LNCaP clone FGC (cell line): ENCODE data around the gene C9orf40.
A peak's percentile ranks its signal among the peaks of the same experiment; 100 is the strongest.

ENCODE experiments used
- DNase-seq: peaks from one replicate; pipeline ENCODE4 v3.0.0-alpha.2; 2011; ENCODE audit warnings: low read depth
- H3K4me3 ChIP-seq: 2 replicates; pipeline ENCODE4 v1.5.1; 2011; ENCODE audit warnings: mild to moderate bottlenecking, low read depth, low read length, control low read depth
- TF ChIP-seq, protein P1 (sequence below): IDR thresholded peaks from 2 replicates; pipeline ENCODE4 v1.5.1; 2012; ENCODE audit warnings: mild to moderate bottlenecking; ENCODE audit not compliant: control insufficient read depth, insufficient read depth; ENCODE audit errors: extremely low read depth

Gene C9orf40

DNA sequence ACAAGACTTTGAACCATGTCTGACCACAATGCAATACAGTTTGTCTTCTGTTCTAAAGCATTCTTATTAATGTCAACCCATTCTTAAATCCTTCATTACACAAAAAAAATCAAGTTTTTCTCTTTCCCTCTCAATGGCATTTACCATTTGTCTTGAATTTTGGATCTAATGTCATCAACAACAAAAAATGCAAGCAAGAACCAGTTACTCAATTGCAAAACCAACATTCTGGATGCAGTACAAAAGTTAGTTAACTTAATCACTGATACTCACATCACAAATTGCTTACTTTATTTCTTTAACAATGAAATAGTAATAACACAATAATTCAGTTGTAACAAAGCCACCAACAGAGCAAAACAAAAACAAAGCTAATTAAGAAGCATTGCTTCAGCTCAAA is 6.0 kb downstream of the C9orf40 start:
- H3K4me3 ChIP-seq = no peak overlapping the region
- no peak for DNase-seq
- TF ChIP-seq, protein P1, sequence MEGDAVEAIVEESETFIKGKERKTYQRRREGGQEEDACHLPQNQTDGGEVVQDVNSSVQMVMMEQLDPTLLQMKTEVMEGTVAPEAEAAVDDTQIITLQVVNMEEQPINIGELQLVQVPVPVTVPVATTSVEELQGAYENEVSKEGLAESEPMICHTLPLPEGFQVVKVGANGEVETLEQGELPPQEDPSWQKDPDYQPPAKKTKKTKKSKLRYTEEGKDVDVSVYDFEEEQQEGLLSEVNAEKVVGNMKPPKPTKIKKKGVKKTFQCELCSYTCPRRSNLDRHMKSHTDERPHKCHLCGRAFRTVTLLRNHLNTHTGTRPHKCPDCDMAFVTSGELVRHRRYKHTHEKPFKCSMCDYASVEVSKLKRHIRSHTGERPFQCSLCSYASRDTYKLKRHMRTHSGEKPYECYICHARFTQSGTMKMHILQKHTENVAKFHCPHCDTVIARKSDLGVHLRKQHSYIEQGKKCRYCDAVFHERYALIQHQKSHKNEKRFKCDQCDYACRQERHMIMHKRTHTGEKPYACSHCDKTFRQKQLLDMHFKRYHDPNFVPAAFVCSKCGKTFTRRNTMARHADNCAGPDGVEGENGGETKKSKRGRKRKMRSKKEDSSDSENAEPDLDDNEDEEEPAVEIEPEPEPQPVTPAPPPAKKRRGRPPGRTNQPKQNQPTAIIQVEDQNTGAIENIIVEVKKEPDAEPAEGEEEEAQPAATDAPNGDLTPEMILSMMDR = no peak

DNA sequence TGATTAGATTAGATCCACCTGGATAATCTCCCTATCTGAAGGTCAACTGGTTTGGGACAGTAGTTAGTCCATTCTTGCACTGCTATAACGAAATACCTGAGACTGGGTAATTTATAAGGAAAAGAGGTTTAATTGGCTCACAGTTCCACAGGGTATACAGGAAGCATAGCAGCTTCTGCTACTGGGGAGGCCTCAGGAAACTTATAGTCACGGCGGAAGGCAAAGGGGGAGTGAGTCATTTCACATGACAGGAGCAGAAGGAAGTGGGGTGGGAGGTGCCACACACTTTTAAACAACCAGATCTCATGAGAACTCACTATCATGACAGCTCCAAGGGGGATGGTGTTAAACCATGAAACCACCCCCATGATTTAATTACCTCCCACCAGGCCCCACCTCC is 9.9 kb downstream of the C9orf40 start:
- no peak overlapping the region for H3K4me3 ChIP-seq
- no peak for DNase-seq
- TF ChIP-seq, protein P1 = no peak

DNA sequence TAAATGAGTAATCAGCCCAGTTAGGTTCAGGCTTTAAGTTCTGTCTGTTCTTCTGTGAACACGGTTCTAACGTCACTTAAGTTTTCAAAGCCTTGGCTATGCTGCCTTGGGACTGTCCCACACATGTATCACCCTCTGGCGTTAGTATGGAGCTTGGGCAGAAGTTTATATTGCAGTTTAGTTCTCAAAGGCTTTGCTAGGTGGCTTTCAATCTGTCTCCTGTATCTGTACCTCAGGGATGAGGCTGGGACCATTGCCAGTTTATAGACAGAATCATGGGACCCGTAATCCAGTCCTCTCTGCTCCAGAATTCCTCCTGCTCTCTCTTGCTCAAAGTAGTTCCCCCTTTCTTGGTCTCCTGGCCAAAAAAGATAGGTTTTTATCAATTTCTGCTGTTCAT is 12.1 kb downstream of the C9orf40 start:
- DNase-seq = peak; percentile 64
- TF ChIP-seq, protein P1 = peak; percentile 58
- H3K4me3 ChIP-seq = no peak overlapping the region

DNA sequence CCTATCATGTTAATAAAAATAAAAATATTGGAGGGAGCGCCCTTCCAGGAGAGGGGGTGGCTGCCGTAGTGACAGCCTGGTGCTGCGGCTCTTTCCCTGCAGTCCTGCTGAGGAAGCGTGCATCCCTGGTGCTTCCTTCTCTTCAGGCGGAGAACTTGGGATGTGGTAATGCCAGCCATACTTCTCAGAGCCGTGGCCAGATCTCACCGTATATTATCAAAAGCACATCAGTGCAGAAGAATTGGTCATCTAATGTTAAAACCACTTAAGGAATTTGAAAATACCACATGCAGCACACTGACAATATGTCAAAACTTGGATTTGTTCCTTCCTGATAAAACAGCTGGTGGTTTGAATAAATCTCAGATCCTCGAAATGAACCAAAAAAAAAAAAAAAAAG is 17.7 kb downstream of the C9orf40 start:
- no peak overlapping the region for H3K4me3 ChIP-seq
- no peak for DNase-seq
- TF ChIP-seq, protein P1 = no peak

DNA sequence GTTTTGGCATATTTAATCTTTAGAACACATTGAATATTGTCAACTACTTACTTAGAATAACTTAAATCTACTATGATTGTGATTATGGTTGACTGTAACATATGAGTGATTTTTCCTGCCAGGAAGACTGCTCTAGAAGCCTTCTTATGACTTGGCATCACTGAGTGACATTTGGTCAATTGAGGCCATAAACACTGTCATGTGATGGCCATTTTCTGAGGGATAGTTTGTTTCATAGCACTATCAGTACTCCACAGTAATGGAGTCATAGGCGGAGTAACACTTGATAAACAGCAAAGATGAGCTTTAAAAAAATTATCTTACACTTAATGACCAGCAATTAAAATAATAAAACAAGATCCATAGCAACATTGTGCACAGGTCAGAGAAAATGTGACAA is 31.0 kb downstream of the C9orf40 start:
- H3K4me3 ChIP-seq = no peak overlapping the region
- TF ChIP-seq, protein P1 = no peak
- no peak for DNase-seq

DNA sequence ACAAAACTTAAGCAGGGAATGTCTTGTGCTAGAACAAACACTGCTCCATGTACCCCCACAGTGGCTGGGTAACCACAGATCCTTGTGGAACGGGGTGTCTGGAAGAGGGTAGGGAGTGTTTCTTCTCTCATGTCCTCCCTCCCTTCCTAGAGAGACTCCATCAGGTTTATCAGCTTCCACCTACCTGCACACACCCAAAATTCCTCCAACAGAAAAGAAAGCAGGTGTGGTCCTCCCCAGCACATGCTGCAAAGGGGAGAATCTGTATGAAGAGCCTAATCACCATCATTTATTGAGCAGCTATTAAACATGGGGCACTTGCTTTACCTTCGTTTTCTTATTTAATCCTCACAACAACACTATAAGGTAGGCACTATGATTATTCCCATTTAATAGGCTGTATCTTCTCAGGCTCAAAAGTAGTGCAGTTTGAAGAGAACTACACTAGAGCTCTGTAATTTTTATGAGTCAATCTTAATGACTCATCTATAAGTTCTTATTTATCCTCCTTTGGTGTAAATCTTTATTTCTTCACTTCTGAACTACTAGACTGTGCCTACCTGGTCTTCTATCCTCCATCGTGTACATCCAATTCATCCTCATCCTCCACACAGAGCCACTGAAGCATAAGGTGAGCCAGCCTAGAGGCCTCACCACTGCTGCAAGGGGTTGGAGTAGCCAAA is 31.6 kb downstream of the C9orf40 start:
- TF ChIP-seq, protein P1 = no peak
- no peak for DNase-seq

DNA sequence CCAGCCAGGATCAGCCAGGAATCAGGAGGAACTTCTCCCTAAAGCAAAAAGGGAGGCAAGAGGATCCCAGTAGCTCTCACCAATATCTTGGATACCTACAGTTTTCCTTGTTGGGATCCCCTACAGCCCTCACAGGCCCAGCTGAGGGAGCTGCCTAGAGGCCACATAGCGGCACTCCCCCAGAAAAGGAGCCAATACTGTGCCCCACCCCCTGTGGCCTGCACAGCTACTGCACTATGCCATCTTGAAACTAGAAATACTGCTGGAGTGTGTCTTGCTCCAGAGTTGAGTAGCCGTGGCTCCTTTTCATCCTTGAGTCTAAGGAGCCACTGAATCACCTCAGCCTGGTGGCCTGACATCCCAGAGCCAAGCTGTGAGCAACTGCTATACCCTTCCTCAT is 42.7 kb downstream of the C9orf40 start:
- H3K4me3 ChIP-seq = no peak overlapping the region
- no peak for DNase-seq
- TF ChIP-seq, protein P1 = no peak

More for the DNA sequence above, 31.6 kb downstream of the C9orf40 start:
- H3K4me3 ChIP-seq = no peak overlapping the region
